ENCODE results near the gene PDE2A.

PDE2A gene

DNA sequence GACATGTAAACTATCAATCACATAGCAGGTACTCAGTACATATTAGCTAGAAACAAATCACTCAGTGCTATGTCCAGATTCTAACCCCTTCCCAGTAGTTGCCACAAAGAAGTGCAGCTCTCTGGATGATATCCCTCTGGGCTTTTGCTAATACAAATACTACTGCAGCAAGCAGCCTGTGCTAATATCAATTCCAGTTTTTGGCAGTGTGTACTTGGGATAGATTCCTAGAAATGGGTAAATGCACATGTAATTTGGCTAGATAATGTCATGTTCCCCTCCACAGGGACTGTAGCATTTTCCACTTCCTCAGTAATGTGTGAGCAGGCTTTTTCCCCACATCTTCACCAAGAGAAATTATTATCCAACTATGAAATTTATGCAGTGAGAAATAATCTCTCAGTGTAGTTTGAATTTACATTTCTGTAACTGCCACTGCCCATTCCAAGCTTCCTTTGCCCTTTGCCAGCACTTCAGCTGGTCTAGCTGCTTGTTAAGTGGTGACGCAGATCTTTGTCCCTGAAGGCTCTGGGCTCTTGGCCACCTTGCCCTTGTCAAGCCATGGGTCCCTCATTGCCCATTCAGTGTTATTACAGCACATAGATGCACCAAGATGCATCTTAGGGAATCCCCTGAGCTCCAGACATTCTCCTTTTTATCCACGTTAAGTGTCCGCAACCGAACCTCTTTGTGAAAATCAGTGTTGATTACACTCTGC, 132.8 kb downstream of the PDE2A start:
- H3K4me1 ChIP-seq (ENCODE audit: control insufficient read depth, insufficient read depth, low read length), result no peaks in the 10 kb centered on the region
- H3K36me3 ChIP-seq (ENCODE audit: control insufficient read depth, insufficient read depth, low read length), result no peaks in the 10 kb centered on the region
- no peak overlapping the region for H3K4me3 ChIP-seq (ENCODE audit: low read length)
- H3K9me3 ChIP-seq (ENCODE audit: control insufficient read depth, low read length), result no peaks in the 10 kb centered on the region
- H3K9ac ChIP-seq (ENCODE audit: low read length), result no peak overlapping the region
- H3K27me3 ChIP-seq (ENCODE audit: control insufficient read depth, insufficient read depth, low read length), result peaks cover 8% of the 10 kb centered on the region

DNA sequence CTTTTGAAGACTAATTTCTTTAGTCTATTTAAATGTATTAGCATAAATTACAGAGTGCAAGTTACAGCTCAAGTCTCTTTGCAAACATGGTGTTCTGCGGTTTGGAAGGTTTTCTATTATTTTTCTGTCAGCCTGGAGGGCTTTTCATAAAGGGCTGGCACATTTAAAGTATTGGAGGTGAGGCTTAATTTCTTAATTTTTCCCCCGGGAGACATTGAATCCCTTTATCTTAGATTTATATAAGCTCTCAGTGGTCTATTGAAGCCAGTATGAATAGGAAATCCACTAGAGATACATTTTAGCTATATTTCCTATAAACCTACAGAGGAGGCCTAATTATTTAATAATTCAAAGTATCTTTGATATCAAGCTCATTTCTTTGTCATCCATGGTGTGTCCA, 137.2 kb downstream of the PDE2A start:
- Histone ChIP-seq H3K4me1 (ENCODE audit: control insufficient read depth, insufficient read depth, low read length) (peaks cover 9% of the 10 kb centered on the region), H3K4me3 (ENCODE audit: low read length) (no peak overlapping the region), H3K9me3 (ENCODE audit: control insufficient read depth, low read length) (no peaks in the 10 kb centered on the region), H3K9ac (ENCODE audit: low read length) (no peak overlapping the region), H3K27me3 (ENCODE audit: control insufficient read depth, insufficient read depth, low read length) (peaks cover 8% of the 10 kb centered on the region), H3K36me3 (ENCODE audit: control insufficient read depth, insufficient read depth, low read length) (no peaks in the 10 kb centered on the region)

DNA sequence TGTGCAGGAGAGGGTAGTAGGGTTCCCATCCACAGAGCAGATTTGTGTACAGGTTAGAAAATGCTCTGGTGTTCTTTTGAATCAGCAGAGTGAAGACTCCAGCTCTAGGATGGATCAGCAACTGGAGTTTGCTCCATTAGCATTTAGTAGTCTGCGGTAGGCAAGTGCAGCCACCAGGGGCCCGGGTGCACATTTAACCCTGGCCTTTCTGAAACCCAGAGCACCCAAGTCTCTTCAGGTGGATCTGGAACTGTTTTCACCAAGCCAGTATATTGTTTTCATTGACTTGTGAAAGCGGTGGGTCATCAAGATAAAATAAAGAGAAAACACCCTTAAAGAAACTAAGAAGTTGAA, 139.1 kb downstream of the PDE2A start:
- no peaks in the 10 kb centered on the region for H3K36me3 ChIP-seq (ENCODE audit: control insufficient read depth, insufficient read depth, low read length)
- H3K27me3 ChIP-seq (ENCODE audit: control insufficient read depth, insufficient read depth, low read length), result peaks cover 8% of the 10 kb centered on the region
- no peak overlapping the region for H3K4me3 ChIP-seq (ENCODE audit: low read length)
- H3K4me1 ChIP-seq (ENCODE audit: control insufficient read depth, insufficient read depth, low read length), result peaks cover 9% of the 10 kb centered on the region
- H3K9ac ChIP-seq (ENCODE audit: low read length), result no peak overlapping the region
- no peaks in the 10 kb centered on the region for H3K9me3 ChIP-seq (ENCODE audit: control insufficient read depth, low read length)

DNA sequence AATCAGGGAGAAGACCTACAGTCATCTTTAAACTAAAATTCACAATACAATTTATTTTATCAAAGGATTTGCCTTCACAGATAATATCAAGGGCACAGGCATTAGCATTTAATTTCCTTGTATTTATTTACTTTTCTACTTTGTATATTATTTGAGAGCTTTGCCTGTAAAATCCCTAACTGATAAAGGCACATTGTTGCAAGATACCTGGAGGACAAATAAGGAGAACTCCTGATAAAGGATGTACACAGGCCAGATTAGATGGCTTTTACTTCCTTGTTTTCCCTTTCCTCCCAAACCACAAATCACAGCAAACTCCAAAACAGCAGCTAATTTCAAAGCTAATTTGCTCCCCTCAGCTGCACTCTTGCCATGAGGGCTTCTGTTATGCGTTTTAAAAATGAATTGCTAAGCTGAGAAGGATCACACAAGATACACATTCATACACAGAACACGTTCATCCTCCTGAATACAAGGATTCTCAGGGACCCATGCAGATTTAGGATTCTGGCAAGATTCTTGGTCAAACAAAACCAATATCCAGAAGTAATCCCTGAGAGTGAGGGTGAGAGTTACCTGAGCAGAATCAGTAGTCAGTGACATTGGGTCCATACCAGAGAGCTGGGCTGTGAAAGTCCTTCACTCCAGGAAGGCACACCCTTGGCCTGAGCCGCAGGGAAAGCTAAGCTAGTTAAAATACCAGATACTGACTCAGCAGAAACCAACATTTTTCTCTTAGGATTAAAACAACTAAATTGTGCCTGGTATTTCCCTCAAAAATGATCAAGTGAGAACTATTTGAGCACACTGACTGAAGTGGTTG, 139.6 kb downstream of the PDE2A start:
- no peak overlapping the region for H3K4me3 ChIP-seq (ENCODE audit: low read length)
- H3K36me3 ChIP-seq (ENCODE audit: control insufficient read depth, insufficient read depth, low read length), result no peaks in the 10 kb centered on the region
- peaks cover 9% of the 10 kb centered on the region for H3K4me1 ChIP-seq (ENCODE audit: control insufficient read depth, insufficient read depth, low read length)
- peaks cover 3% of the 10 kb centered on the region for H3K27me3 ChIP-seq (ENCODE audit: control insufficient read depth, insufficient read depth, low read length)
- H3K9me3 ChIP-seq (ENCODE audit: control insufficient read depth, low read length), result no peaks in the 10 kb centered on the region
- H3K9ac ChIP-seq (ENCODE audit: low read length), result no peak overlapping the region

DNA sequence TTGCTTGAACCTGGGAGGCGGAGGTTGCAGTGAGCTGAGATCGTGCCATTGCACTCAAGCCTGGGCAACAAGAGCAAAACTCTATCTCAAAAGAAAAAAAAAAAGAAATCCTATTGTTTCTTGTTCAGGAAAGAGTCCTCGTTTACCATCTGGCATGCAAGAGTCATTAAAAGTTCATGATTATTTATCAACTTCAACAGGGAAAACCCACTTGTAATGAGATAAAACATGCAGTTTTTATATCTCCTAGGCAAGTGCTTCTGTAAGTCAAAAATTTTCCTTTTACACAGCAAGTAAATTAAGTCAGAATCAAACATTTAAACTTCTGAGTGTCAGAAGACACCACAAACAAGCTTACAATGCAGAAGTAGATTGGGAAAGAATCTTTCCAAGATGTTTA, 145.2 kb downstream of the PDE2A start:
- Histone ChIP-seq H3K4me3 (ENCODE audit: low read length) (no peak overlapping the region), H3K9ac (ENCODE audit: low read length) (no peak overlapping the region), H3K27me3 (ENCODE audit: control insufficient read depth, insufficient read depth, low read length) (no peaks in the 10 kb centered on the region), H3K9me3 (ENCODE audit: control insufficient read depth, low read length) (no peaks in the 10 kb centered on the region), H3K4me1 (ENCODE audit: control insufficient read depth, insufficient read depth, low read length) (no peaks in the 10 kb centered on the region), H3K36me3 (ENCODE audit: control insufficient read depth, insufficient read depth, low read length) (no peaks in the 10 kb centered on the region)

DNA sequence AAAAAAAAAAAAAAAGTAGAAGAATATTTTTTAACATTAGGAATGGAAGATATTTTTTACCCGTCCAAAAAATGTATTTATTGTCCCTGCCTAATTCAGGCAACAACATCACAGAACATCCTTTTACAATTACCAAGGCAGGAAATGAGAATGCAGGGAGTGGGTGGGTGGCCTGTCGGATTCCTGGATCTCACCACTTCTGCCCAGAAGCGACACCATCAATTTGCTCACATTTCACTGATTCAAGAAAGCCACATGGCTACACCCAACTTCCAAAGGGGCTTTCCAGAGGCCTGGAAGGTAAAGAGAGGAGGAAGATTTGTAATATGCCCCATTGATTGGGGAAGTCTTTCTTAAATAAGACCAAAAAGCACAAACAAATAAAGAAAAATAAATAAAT, 146.1 kb downstream of the PDE2A start:
- no peaks in the 10 kb centered on the region for H3K9me3 ChIP-seq (ENCODE audit: control insufficient read depth, low read length)
- no peaks in the 10 kb centered on the region for H3K36me3 ChIP-seq (ENCODE audit: control insufficient read depth, insufficient read depth, low read length)
- no peak overlapping the region for H3K4me3 ChIP-seq (ENCODE audit: low read length)
- no peak overlapping the region for H3K9ac ChIP-seq (ENCODE audit: low read length)
- H3K4me1 ChIP-seq (ENCODE audit: control insufficient read depth, insufficient read depth, low read length), result no peaks in the 10 kb centered on the region
- no peaks in the 10 kb centered on the region for H3K27me3 ChIP-seq (ENCODE audit: control insufficient read depth, insufficient read depth, low read length)

Measured in mucosa of stomach (tissue), 1 donor.